GOT3 (cell line): Measurements from ENCODE around the gene MEFV.
"Not testable (repeated sequence)": the region's sequence is repeated elsewhere in the genome, so short reads cannot be mapped to it uniquely, and the experiment has no call there.

Experiments
- DNase-seq: peaks from one replicate; lab custom pipeline; 2025; ENCODE audit warnings: mixed read lengths; lab: John Stamatoyannopoulos, UW

The MEFV gene, protein sequence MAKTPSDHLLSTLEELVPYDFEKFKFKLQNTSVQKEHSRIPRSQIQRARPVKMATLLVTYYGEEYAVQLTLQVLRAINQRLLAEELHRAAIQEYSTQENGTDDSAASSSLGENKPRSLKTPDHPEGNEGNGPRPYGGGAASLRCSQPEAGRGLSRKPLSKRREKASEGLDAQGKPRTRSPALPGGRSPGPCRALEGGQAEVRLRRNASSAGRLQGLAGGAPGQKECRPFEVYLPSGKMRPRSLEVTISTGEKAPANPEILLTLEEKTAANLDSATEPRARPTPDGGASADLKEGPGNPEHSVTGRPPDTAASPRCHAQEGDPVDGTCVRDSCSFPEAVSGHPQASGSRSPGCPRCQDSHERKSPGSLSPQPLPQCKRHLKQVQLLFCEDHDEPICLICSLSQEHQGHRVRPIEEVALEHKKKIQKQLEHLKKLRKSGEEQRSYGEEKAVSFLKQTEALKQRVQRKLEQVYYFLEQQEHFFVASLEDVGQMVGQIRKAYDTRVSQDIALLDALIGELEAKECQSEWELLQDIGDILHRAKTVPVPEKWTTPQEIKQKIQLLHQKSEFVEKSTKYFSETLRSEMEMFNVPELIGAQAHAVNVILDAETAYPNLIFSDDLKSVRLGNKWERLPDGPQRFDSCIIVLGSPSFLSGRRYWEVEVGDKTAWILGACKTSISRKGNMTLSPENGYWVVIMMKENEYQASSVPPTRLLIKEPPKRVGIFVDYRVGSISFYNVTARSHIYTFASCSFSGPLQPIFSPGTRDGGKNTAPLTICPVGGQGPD

DNA sequence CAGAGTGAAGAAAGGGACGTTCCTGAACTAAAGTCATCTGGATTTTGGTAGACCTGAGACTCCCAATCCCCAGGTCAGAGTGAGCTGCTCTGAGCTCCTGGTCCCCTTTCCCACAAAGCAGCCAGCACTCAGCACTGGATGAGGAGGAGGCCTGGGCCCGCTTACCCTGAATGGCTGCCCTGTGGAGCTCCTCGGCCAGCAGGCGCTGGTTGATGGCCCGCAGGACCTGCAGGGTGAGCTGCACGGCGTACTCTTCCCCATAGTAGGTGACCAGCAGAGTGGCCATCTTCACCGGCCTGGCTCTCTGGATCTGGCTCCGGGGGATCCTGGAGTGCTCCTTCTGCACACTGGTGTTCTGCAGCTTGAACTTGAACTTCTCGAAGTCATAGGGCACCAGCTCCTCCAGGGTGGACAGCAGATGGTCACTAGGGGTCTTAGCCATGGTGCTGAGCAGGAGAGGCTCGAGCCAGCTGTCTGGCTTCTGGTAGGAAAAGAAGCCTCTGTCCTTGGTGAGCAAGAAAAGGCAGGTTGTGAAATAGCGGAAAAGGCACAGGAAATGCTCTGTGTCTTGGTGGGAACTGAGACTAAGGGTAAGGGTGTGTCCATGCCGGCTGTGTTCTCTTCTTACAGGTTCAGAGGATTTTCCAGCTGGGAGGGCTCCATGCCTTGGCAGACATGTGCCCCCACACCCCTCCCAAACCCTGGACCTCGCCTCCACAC lies at the start of gene MEFV:
TSS of gene MEFV (minus strand) at position 488 of the 720 bp plus-strand sequence. CDS start at position 442, 46 bp downstream.
- DNase-seq = no peak

DNA sequence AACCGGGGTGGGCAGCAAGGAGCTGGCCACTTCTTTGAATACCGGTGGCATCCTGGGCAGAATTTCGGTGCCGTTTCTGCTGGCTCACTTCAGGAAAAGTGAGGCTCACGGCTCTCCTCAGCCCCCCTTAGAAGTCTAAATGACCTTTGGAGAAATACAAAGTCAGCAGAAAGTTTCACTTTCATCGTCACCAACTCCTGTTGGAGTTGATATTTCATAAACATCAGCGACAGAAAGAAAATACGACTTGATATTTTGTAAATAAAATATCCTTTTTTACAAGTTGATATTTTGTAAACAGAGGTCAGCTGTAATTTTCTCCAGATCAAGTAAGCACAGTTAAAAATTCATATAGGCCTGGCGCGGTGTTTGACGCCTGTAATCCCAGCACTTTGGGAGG lies 49.6 kb upstream of the MEFV start:
- DNase-seq = no peak

- peak; percentile 49 for DNase-seq
Observed at GRCh38 chr16:3305109-3306068, 49.0 kb upstream of the MEFV start, which contains the start of the genes TIGD7 and ZNF75A. Gene TIGD7, minus strand, starts transcription at chr16:3305430. Its CDS starts 4,816 bp downstream, at chr16:3300614. Gene ZNF75A, plus strand, starts transcription at chr16:3305497. Its CDS starts 2,932 bp downstream, at chr16:3308429.

DNA sequence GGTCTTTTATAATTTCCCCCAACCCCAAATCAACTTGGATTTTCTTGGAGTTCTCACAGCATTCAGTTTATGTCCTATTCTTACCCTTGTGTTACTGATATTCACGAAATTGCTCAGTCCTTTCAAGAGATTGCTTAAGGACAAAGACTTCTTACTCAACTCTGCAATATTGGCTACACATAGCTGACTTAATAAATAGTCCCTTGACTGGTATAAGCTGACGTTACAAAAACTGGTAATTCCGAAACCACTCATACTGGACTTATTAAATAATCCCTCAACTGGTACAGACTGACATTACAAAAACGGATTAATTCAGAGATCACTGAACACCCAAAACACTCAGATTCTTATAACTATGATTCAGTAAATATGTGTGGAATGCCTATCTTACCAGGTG lies 47.9 kb upstream of the MEFV start:
- DNase-seq = no peak

- DNase-seq = no peak
Observed at GRCh38 chr16:3295783-3296182, 39.4 kb upstream of the MEFV start.

- no peak for DNase-seq
Observed at GRCh38 chr16:3295209-3295608, 38.8 kb upstream of the MEFV start.

GRCh38 chr16:3292604-3293003 lies 36.2 kb upstream of the MEFV start:
- DNase-seq = no peak

DNA sequence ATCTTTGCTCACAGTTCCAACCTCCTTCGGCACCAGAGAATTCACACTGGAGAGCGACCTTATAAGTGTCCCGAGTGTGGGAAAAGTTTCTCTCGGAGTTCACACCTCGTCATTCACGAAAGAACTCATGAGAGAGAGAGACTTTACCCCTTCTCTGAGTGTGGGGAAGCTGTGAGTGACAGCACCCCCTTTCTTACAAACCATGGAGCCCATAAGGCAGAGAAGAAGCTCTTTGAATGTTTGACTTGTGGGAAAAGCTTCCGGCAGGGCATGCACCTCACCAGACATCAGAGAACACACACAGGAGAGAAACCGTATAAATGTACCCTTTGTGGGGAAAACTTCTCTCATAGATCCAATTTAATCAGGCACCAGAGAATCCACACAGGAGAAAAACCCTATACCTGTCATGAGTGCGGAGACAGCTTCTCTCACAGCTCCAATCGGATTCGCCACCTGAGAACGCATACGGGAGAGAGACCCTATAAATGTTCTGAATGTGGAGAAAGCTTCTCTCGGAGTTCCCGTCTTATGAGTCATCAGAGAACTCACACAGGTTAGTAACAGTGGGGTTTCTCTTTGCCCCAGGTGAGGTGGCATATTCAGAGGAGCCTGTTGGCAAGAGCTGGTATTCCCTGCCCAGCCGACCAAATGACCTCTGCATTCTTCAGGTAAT lies 33.7 kb upstream of the MEFV start:
- DNase-seq = no peak

GRCh38 chr16:3285131-3285530 lies 28.7 kb upstream of the MEFV start:
- DNase-seq = no peak

- no peak for DNase-seq
Observed at GRCh38 chr16:3283543-3284447, 27.4 kb upstream of the MEFV start.

DNA sequence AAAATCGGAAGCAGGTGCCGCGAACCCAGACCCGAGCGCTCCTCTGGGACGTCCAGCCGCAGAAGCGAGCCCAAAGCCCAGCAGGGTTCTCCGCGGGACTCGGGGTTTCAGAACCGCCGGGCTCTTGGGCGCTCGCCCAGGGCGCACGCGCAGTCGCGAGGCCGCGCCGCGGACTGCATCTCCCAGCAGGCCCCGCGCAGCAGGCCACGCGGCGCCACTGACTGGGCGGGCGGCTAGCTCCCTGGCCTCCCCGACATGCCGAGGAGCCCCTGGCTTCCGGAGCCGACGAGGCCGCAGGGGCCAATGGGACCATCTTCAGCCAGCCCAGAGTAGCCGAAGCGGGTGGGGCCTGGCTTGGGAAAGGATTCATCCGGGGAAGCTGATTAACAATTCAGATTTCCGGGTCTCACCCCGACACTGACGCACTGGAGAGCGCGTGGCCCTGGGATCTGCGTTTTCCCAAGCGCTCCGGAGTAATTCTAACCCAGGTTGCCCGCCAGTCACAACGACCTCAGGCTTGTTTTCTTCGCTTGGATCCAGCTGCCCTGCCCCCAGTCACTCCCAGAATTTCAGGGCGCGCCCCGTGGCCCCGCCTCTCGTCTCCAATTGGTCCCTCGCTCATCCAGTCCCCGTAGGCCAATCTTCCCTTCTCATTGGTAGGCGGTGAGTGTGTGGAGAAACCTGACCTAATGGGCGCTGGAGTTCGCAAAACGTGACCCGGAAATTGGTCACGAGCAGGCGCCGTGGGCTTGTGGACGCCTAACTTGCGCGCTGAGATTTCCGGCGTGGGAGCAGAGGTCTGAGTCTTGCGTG lies 26.5 kb upstream of the MEFV start, which contains the start of gene ZNF263:
TSS of gene ZNF263 (plus strand) at position 762 of the 813 bp plus-strand sequence. CDS start 328 bp downstream, outside the sequence.
- peak; percentile 86 for DNase-seq

- DNase-seq = peak; percentile 73
Observed at GRCh38 chr16:3282103-3282729, 25.8 kb upstream of the MEFV start.

DNA sequence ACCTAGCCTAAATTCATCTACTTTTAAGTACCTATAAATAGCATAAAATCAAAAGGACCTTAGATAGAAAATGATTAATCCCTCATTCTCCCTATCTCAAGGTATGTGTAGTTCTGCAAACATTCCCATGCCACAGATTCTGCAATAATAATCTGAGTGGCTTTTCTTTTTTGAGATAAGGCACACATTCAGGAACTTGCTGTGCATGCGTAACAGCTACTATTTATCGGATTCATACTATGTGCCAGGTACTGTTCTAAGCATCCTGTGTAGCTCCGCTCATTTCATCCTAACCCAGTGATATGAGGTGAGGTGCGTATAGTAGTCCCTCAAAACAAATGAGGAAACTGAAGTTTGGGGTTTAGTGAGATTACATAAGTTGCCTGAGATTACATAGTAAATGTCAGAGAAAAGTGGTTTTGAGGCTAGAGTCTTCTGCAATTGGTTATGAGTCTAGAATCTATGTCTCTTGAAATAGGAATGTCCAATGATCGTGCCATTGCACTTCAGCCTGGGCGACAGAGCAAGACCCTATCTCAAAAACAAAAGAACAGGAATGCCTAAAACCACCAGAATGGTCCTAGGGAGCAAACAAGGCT lies 24.9 kb upstream of the MEFV start:
- DNase-seq = no peak

DNA sequence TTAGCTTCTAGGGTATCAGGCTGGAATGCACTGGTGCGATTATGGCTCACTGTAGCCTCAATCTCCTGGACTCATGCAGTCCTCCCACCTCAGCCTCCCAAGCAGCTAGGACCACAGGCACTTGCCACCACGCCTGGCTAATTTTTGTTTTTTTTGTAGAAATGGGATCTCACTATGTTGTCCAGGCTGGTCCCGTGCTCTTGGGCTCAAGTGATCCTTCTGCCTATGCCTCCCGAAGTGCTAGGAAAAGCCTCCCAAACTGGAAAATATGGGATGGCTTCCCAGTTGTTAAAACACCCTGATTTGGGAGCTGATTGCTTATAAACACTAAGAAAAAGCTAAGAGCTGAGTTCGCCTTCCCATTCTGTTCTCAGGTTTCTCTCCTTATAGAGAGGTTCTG lies 20.2 kb upstream of the MEFV start:
- DNase-seq = no peak

- no peak for DNase-seq
Observed at GRCh38 chr16:3274947-3275346, 18.5 kb upstream of the MEFV start.

DNA sequence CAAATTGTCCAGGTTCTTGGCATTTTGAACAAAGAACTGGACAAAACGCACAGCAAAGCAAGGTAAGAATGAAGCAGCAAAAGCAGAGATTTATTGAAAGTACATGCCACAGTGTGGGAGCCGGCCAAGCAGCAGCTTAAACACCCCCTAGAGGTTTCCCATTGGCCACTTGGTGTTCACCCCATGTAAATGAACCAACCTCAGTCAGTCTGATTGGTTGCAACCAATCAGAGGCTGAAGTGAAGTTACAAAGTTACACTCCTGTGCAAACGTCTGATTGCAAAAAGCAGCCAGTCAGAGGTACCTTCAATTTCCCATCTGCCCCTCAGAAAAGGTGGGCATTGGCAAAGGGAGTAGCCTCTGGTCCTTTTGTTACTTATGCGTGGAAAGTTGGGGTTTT lies 18.1 kb upstream of the MEFV start:
- no peak for DNase-seq

DNA sequence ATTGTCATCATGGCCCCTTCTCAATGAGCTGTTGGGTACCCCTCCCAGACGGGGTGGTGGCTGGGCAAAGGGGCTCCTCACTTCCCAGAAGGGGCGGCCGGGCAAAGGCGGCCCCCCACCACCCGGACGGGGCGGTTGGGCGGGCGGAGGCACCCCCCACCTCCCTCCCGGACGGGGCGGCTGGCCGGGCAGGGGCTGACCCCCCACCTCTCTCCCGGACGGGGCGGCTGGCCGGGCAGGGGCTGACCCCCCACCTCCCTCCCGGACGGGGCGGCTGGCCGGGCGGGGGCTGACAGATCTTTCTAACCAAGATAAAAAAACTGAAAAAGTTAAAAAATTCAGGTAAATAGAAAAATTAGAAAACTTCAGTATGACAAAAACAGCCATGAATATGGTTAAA lies 14.8 kb upstream of the MEFV start:
- not testable (repeated sequence) for DNase-seq

DNA sequence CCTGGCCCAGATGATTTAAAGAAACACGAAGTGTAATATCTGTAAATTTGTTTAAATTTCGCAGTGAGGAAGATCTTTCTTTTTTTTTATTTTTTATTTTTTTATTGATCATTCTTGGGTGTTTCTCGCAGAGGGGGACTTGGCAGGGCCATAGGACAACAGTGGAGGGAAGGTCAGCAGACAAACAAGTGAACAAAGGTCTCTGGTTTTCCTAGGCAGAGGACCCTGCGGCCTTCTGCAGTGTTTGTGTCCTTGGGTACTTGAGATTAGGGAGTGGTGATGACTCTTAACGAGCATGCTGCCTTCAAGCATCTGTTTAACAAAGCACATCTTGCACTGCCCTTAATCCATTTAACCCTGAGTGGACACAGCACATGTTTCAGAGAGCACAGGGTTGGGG lies 14.3 kb upstream of the MEFV start:
- not testable (repeated sequence) for DNase-seq
